ENCODE data around the gene DSC2. TPM values are rescaled to one million over a fixed set of nuclear protein-coding genes. Genes with fewer than 3 reads are reported as not detected.

The DSC2 gene
- polyA plus RNA-seq, 3 donors, result 1.3 to 4.7 (median 2.8) TPM

DNA sequence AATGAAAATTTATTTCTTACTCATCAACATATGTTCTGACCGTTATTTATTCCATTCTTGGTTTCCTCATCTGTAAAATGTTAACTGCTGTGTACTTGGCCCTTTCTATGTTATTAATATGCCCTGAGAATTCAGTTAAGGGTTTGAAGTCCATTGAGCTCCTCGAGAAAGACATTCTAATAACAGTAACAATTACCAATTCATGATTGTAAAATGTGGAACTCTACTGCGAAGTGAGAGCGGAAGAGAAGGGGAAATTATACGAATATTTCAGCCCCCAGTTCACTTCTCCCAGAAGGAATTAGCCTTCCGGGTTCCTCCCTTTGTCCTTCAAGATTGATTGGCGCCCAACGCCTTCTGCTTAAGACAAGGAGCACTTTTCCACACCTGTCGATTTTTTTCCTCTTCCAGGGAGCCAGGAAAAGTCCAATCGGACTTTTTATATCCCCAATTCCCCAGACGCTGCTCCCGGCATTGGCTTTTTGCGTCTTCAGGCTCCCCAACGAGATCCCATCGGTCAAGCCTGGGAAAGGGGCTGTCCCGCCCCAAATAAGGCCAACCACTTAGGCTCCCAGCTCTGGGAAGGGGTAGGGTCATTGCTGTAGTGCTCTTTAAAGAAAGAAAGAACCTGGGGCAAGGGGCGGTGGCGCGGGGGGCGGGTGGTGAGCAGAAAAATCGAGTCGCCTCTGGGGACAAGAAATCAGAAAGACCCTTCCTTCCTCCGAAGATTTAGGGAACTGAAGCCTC is 1.6 kb downstream of the DSC2 start:
- H3K27ac ChIP-seq (ENCODE audit: low read depth, low read length), result no peak overlapping the region

GRCh38 chr18:31099450-31100230 is 2.6 kb downstream of the DSC2 start:
- no peak overlapping the region for H3K27ac ChIP-seq (ENCODE audit: low read depth, low read length)
- WGBS, 3 donors, result 75 to 91% (median 91%) methylated on average over 10 of the region's 10 CpGs

More for the DNA sequence above, 1.6 kb downstream of the DSC2 start:
- 8 to 16% (median 11%) methylated on average over 23 of the region's 23 CpGs for WGBS, 3 donors

DNA sequence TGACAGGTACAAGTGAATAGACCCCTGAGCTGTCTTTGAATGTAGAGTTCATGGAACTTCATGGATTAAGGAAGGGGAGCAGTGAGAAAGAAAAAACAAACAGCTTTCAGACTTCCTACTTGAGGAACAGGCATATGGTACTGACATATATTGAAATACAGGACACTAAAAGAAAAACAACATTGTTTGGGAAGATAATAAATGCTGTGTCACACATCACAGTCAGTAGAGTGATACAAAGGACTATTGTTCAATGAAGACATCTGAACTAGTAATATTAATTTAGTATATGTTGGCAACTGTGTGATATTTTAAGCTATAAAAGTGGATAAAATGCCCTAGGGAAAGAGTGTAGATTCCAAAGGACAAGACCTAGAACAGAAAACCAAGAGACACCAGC is 3.3 kb downstream of the DSC2 start:
- H3K27ac ChIP-seq (ENCODE audit: low read depth, low read length), result no peak overlapping the region

GRCh38 chr18:31097666-31098065 is 4.6 kb downstream of the DSC2 start:
- 60 to 65% (median 63%) methylated on average over 3 of the region's 3 CpGs for WGBS, 3 donors
- no peak overlapping the region for H3K27ac ChIP-seq (ENCODE audit: low read depth, low read length)

GRCh38 chr18:31093880-31094279 is 8.3 kb downstream of the DSC2 start:
- no peak overlapping the region for H3K27ac ChIP-seq (ENCODE audit: low read depth, low read length)
- 63 to 82% (median 68%) methylated on average over 2 of the region's 2 CpGs for WGBS, 3 donors

DNA sequence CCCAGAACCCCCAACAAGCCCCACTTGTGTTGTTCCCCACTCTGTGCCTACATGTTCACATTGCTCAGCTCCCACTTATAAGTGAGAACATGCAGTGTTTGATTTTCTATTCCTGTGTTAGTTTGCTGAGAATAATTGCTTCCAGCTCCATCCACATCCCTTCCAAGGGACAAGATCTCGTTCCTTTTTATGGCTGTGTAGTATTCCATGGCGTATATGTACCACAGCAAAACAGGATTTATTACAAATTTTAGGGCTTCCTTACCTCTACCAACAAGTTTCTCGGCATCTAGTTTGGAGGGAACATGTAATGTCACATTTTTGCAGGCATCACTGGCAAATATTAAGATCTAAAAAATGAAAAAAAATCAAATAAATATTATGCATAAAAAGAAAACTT is 8.9 kb downstream of the DSC2 start:
- H3K27ac ChIP-seq (ENCODE audit: low read depth, low read length), result no peak overlapping the region
- 88 to 97% (median 94%) methylated on average over 3 of the region's 3 CpGs for WGBS, 3 donors

DNA sequence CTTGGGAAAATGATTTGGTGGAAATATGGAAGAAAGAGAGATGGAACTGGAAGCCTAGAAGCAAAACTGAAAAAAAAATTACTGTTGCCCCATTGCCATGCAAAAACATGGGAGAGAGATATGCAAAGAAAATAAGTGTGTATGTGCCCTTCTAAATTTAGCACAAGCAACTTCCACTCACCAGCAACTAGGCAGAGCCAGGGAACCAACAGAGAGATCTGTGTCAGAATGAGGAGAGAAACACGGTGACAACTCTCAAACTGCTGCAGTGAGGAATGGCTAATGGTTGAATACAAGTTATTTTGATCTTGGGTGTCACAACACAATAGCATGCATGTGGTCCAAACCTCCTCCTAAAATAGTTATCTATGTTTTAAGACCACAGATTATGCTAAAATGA is 10.9 kb downstream of the DSC2 start:
- no peak overlapping the region for H3K27ac ChIP-seq (ENCODE audit: low read depth, low read length)
- 62 to 89% (median 82%) methylated on average over 1 of the region's 1 CpG for WGBS, 3 donors

- WGBS, 3 donors, result 90 to 95% (median 93%) methylated on average over 3 of the region's 3 CpGs
- H3K27ac ChIP-seq (ENCODE audit: low read depth, low read length), result no peak overlapping the region
Observed at GRCh38 chr18:31088532-31088931, 13.7 kb downstream of the DSC2 start.

- 81 to 96% (median 91%) methylated on average over 3 of the region's 3 CpGs for WGBS, 3 donors
- H3K27ac ChIP-seq (ENCODE audit: low read depth, low read length), result no peak overlapping the region
Observed at GRCh38 chr18:31079973-31080372, 22.2 kb downstream of the DSC2 start.

DNA sequence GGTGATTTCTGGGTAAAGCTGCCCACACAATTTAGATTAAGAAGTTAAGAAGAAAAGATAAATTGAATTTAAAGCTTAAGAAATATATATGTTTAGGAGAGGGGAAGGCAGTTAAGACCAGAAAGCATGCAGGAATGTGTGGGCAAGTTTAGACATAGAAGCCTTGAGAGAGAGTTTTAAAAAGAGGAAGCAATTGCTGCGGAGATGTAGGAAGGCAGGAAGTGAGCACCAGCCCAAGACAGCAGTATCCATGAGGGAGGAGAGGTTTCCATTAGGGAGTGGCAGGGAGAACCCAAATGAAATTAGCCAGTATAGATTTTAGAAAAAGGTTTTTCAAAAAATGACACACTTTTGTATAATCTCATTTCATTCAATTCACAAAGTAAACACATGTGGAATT is 24.3 kb downstream of the DSC2 start:
- 41 to 79% (median 42%) methylated on average over 1 of the region's 1 CpG for WGBS, 3 donors
- H3K27ac ChIP-seq (ENCODE audit: low read depth, low read length), result no peak overlapping the region

GRCh38 chr18:31072175-31072574 is 30.0 kb downstream of the DSC2 start:
- WGBS, 3 donors, result 88 to 92% (median 91%) methylated on average over 4 of the region's 4 CpGs
- no peak overlapping the region for H3K27ac ChIP-seq (ENCODE audit: low read depth, low read length)

- 59 to 75% (median 65%) methylated on average over 3 of the region's 3 CpGs for WGBS, 3 donors
Observed at GRCh38 chr18:31070206-31070605, 32.0 kb downstream of the DSC2 start.

DNA sequence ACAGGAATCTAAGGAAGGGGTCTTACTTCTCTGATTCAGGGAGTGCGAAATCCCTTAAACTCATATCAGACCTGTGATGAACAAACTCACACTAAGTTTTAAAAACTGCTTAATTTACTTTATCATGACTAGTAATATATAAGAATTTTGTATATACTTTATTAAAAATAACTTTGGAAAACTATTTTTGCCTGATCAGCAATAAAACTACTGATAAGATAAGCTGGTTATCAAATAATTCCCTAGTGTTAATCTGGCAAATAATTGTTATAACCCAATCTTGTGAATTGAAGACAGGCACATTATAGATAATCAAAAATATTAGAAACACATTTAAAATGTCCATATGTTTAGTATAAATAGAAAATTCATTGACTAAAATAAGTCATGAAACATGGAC is 36.0 kb downstream of the DSC2 start:
- no peak overlapping the region for H3K27ac ChIP-seq (ENCODE audit: low read depth, low read length)
- 96 to 100% (median 98%) methylated on average over 1 of the region's 1 CpG for WGBS, 3 donors

More at GRCh38 chr18:31070206-31070605, 32.0 kb downstream of the DSC2 start:
- H3K27ac ChIP-seq (ENCODE audit: low read depth, low read length), result no peak overlapping the region

DNA sequence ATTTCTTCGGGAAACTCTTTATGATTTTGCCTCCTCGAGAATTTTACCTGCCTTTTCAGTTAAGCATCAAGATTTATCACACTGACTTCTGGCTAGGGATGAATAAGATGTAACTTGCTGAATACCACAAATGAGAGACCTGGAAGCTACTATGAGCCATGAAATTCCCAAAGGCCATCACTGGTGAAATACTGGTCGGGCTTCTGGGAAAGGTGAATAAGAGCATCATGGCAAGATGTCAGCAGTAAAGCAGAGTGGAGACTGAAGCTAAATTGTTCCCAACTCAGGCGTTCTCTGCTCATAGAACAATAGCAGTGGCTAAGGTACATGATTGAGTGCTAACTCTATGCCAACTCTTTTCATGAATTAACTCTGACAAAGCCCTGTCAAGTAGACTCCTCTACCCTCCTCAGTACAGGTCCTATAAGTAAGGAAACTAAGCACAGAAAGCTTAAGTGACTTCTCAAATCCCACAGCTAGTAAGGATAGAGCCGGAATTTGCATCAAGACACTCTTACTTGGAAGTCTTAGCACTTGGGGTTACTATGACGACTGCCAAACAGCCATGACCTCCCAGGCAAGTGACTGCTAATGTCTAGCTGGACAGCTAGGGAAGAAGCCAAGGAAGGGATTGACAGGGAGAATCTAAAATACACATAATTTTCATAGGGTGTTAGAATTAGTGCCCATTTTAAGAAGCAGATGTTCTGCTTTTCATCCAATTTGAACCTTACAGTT is 37.0 kb downstream of the DSC2 start:
- 80 to 89% (median 81%) methylated on average over 6 of the region's 6 CpGs for WGBS, 3 donors
- H3K27ac ChIP-seq (ENCODE audit: low read depth, low read length), result no peak overlapping the region

- 54 to 74% (median 55%) methylated on average over 1 of the region's 1 CpG for WGBS, 3 donors
- no peak overlapping the region for H3K27ac ChIP-seq (ENCODE audit: low read depth, low read length)
Observed at GRCh38 chr18:31064130-31064529, 38.1 kb downstream of the DSC2 start.

GRCh38 chr18:31061945-31062344 is 40.3 kb downstream of the DSC2 start:
- 35 to 54% (median 41%) methylated on average over 4 of the region's 4 CpGs for WGBS, 3 donors
- H3K27ac ChIP-seq (ENCODE audit: low read depth, low read length), result no peak overlapping the region

DNA sequence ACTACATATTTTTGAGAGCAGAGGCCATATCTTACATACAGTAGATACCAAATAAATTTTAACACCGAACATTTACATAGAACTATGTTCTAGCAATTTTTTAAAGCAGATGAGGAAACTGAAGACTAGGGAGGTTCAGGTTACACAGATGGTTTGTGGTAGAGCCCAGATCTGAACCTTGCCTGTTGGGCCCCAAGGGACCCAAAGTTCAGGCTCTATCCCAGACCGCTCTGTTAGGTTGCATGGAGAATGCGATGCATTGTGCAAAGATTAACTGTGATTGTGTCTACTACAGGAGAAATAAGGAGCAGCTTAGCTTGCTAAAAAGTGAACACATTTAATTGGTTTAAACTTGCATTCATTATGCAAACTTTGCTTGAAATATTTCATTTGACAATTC is 43.3 kb downstream of the DSC2 start:
- H3K27ac ChIP-seq (ENCODE audit: low read depth, low read length), result no peak overlapping the region
- WGBS, 3 donors, result 93 to 98% (median 93%) methylated on average over 3 of the region's 3 CpGs

DNA sequence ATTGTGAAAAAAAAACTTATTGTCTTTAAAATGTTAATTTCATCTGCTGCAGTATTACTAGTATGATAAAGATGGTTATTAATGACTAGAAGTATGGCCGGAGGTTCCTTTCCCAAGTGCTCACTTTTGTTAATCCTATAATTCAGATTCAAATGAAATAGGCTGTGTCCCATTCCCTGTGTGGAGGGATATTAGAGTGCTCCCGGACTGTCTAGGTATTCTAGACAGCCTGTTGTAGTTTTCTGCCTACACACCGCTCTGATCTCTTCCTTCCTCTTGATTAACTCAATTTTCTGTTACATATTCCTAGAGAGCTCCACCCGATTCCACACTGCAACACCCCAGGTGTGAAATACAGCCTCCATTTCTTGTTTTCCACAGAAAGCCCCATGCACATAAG is 44.3 kb downstream of the DSC2 start:
- H3K27ac ChIP-seq (ENCODE audit: low read depth, low read length), result no peak overlapping the region
- 75 to 81% (median 80%) methylated on average over 4 of the region's 4 CpGs for WGBS, 3 donors

DNA sequence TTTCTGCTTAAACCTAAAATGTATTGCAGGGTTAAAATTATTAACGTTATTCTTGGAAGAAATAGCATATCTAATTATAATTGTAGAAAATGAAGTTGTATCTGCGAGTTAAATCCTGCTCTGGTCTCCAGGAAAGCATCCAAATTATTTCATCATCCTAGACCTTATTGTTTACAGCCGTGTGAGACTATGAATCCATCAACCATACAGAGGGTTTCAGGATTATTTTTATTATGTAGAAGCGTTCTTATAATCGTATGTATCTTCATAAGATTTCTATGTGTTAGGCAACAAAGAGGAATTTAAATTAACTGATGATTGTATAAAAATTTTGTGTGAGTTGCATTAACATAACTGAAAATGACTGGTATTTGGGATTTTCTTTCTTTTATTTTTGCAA is 45.2 kb downstream of the DSC2 start:
- WGBS, 3 donors, result 46 to 63% (median 46%) methylated on average over 5 of the region's 5 CpGs
- no peak overlapping the region for H3K27ac ChIP-seq (ENCODE audit: low read depth, low read length)
